Measurements from ENCODE around the gene RNF169. TPM values are rescaled to one million over a fixed set of nuclear protein-coding genes. Genes with fewer than 3 reads are reported as not detected.

Gene RNF169
- total RNA-seq, 4 donors from 2014 or later: 18.8 to 26.4 (median 21.2) TPM

DNA sequence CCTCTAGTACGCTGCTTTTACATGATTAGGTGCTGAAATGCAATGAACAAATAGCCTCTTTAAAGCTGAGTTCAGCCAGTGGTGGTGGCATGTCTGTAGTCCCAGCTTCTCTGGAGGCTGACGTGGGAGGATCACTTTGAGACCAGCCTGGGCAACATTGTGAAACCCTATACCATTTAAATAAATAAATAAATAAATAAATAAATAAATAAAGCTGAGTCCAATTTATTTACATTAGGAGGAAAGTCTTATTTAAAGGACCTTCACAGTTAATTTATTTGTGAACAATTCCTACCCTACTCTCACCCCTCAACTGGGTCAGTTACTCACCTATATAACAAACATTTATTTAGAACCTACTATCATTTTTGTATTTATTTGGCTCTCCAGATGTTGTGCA lies 12.6 kb upstream of the RNF169 start:
- no peak for DNase-seq (ENCODE audit: low spot score in 2 of 2)
- no peak overlapping the region for H3K4me3 ChIP-seq
- no peaks in the 10 kb centered on the region for H3K9me3 ChIP-seq
- WGBS: 91% methylated on average over 2 of the region's 2 CpGs
- no peak overlapping the region for H3K27ac ChIP-seq
- H3K27me3 ChIP-seq: peaks cover 38% of the 10 kb centered on the region
- H3K4me1 ChIP-seq: peaks cover 5% of the 10 kb centered on the region
- no peaks in the 10 kb centered on the region for H3K36me3 ChIP-seq
- TF ChIP-seq EP300 (IDR thresholded peaks at IDR 0.05): no peak
- TF ChIP-seq POLR2AphosphoS5 (IDR thresholded peaks at IDR 0.05): no peak
- TF ChIP-seq, protein P1, sequence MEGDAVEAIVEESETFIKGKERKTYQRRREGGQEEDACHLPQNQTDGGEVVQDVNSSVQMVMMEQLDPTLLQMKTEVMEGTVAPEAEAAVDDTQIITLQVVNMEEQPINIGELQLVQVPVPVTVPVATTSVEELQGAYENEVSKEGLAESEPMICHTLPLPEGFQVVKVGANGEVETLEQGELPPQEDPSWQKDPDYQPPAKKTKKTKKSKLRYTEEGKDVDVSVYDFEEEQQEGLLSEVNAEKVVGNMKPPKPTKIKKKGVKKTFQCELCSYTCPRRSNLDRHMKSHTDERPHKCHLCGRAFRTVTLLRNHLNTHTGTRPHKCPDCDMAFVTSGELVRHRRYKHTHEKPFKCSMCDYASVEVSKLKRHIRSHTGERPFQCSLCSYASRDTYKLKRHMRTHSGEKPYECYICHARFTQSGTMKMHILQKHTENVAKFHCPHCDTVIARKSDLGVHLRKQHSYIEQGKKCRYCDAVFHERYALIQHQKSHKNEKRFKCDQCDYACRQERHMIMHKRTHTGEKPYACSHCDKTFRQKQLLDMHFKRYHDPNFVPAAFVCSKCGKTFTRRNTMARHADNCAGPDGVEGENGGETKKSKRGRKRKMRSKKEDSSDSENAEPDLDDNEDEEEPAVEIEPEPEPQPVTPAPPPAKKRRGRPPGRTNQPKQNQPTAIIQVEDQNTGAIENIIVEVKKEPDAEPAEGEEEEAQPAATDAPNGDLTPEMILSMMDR (IDR thresholded peaks at IDR 0.05): no peak
- TF ChIP-seq POLR2A (IDR thresholded peaks at IDR 0.05): no peak

DNA sequence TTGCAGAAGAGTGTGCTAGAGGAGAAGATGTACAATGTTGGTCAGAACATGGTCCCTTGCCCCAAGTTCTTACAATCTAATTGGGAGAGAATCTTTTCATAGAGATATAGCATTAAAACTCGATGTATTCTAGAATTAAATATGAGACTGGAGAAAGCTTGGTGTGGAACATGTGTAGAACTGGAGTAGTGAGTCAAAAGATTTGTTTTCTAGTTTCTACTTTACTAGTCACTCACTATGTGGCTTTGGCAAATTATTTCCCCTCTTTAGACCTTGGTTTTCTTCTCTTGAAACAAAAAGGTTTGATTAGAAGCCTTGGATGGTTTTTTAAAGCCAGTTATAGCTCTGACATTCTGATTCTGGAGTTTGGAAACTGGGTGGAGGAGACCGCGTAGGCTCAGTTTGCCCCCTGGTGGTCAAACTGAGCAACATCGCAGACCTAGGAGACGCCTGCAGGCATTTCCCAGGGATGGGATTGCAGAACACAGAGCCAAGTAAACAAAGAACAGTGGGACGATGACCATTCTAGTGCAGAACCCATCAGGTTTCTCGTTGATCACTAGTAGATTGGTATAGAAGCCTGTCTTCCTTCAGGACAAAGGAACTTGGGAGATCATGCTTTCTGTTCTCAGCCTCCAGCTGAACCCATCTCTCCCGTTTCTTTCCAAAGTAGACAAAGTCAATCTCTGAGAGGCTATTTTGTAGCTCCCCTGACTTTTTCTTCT lies 8.9 kb upstream of the RNF169 start:
- H3K4me3 ChIP-seq: no peak overlapping the region
- H3K27ac ChIP-seq: no peak overlapping the region
- DNase-seq (ENCODE audit: low spot score in 2 of 2): no peak
- H3K9me3 ChIP-seq: no peaks in the 10 kb centered on the region
- no peaks in the 10 kb centered on the region for H3K4me1 ChIP-seq
- peaks cover 1% of the 10 kb centered on the region for H3K27me3 ChIP-seq
- TF ChIP-seq, protein P1 (IDR thresholded peaks at IDR 0.05): peak; percentile 77 to 88
- no peak for TF ChIP-seq EP300 (IDR thresholded peaks at IDR 0.05)
- WGBS: 23% methylated on average over 8 of the region's 8 CpGs
- H3K36me3 ChIP-seq: no peaks in the 10 kb centered on the region

DNA sequence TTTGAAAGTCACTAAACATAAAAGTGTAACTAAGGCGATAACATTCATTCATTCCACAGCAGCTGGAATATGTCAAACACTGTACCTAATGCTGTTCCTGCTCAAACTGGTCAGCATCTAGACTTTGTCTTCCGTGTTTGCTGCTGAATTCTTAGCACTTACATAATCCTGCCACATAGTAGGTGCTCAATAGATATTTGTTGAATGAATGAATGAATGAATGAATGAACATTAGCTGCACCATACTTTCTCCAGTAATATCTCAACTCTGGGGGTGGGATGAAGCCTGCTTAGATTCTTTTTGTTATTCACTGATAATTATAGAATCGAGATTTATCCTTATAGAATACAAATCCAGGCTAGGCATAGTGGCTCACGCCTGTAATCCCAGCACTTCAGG lies 6.6 kb upstream of the RNF169 start:
- 87% methylated on average over 4 of the region's 4 CpGs for WGBS
- no peak overlapping the region for H3K27ac ChIP-seq
- no peaks in the 10 kb centered on the region for H3K27me3 ChIP-seq
- no peaks in the 10 kb centered on the region for H3K4me1 ChIP-seq
- H3K9me3 ChIP-seq: no peaks in the 10 kb centered on the region
- TF ChIP-seq POLR2AphosphoS5 (IDR thresholded peaks at IDR 0.05): no peak
- TF ChIP-seq POLR2A (IDR thresholded peaks at IDR 0.05): no peak
- TF ChIP-seq, protein P1 (IDR thresholded peaks at IDR 0.05): no peak
- TF ChIP-seq EP300 (IDR thresholded peaks at IDR 0.05): no peak
- H3K36me3 ChIP-seq: no peaks in the 10 kb centered on the region
- no peak for DNase-seq (ENCODE audit: low spot score in 2 of 2)
- no peak overlapping the region for H3K4me3 ChIP-seq

DNA sequence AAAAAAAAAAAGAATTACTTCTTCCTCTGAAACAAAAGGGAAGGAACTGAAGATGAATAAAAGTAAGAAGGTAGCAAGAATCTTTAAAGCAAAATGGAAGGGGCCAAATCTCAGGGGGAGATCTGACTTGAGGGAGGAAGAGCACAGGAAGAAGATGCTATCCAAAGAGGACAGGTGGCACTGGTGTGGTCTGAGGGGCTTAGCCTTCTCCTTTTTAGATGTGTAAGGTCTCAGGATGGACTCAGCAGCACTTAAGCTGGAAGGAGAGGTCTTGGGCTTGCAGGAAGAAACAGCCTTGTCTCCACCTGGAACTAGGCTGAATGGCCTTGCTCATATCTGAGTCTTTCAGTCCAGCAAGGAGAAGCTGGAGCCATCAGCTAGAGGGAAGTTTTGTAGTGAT lies 5.0 kb upstream of the RNF169 start:
- Histone ChIP-seq H3K9me3 (no peaks in the 10 kb centered on the region), H3K27me3 (no peaks in the 10 kb centered on the region), H3K4me1 (peaks cover 11% of the 10 kb centered on the region), H3K4me3 (no peak overlapping the region), H3K36me3 (no peaks in the 10 kb centered on the region), H3K27ac (no peak overlapping the region)
- no peak for DNase-seq (ENCODE audit: low spot score in 2 of 2)
- no peak for TF ChIP-seq POLR2AphosphoS5 (IDR thresholded peaks at IDR 0.05)
- no peak for TF ChIP-seq POLR2A (IDR thresholded peaks at IDR 0.05)

DNA sequence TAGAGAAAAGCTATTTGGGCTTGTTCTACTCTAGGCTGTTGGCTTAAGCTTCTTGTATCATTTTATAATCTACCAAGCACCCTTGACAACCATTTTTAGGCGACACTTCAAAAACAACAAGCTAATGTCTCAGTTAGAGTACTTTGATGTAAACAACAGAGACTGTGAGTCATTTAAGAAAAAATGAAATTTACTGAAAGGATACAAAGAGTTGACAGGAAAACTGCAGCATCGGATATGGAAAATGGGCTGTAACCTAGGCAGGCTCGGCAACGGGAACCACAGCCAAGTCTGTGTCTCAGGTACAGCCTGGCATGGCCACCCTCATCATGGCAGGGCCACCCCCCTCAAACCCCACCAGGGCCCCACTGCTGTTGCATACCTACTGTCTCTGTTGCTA lies 4.4 kb upstream of the RNF169 start:
- WGBS: 58% methylated on average over 4 of the region's 4 CpGs
- TF ChIP-seq, protein P1 (IDR thresholded peaks at IDR 0.05): no peak
- TF ChIP-seq POLR2AphosphoS5 (IDR thresholded peaks at IDR 0.05): no peak
- TF ChIP-seq POLR2A (IDR thresholded peaks at IDR 0.05): no peak
- TF ChIP-seq EP300 (IDR thresholded peaks at IDR 0.05): no peak
- Histone ChIP-seq H3K4me3 (no peak overlapping the region), H3K9me3 (no peaks in the 10 kb centered on the region), H3K4me1 (peaks cover 12% of the 10 kb centered on the region), H3K27me3 (no peaks in the 10 kb centered on the region), H3K36me3 (no peaks in the 10 kb centered on the region), H3K27ac (no peak overlapping the region)
- DNase-seq (ENCODE audit: low spot score in 2 of 2): no peak

- H3K9me3 ChIP-seq: no peaks in the 10 kb centered on the region
- H3K27me3 ChIP-seq: no peaks in the 10 kb centered on the region
- H3K4me3 ChIP-seq: no peak overlapping the region
- TF ChIP-seq POLR2A (IDR thresholded peaks at IDR 0.05) (no peak), POLR2AphosphoS5 (IDR thresholded peaks at IDR 0.05) (no peak), EP300 (IDR thresholded peaks at IDR 0.05) (no peak)
- TF ChIP-seq, protein P1 (IDR thresholded peaks at IDR 0.05): no peak
- H3K4me1 ChIP-seq: peaks cover 25% of the 10 kb centered on the region
- WGBS: 94% methylated on average over 3 of the region's 3 CpGs
- no peak overlapping the region for H3K27ac ChIP-seq
- DNase-seq (ENCODE audit: low spot score in 2 of 2): no peak
- no peaks in the 10 kb centered on the region for H3K36me3 ChIP-seq
These were observed 1.8 kb upstream of the RNF169 start for GRCh38 chr11:74746868-74747267.

Data from suprapubic skin (tissue), 4 donors.